ENCODE data around the gene TNRC18. TPM values are rescaled to one million over a fixed set of nuclear protein-coding genes. Genes with fewer than 3 reads are reported as not detected.

Gene TNRC18
- total and polyA plus RNA-seq, 9 of the 15 experiments (the other 6 are each of a cell fraction or from before 2014, with no cell fraction given), result 0.03 to 43.2 (median 18.0) TPM

DNA sequence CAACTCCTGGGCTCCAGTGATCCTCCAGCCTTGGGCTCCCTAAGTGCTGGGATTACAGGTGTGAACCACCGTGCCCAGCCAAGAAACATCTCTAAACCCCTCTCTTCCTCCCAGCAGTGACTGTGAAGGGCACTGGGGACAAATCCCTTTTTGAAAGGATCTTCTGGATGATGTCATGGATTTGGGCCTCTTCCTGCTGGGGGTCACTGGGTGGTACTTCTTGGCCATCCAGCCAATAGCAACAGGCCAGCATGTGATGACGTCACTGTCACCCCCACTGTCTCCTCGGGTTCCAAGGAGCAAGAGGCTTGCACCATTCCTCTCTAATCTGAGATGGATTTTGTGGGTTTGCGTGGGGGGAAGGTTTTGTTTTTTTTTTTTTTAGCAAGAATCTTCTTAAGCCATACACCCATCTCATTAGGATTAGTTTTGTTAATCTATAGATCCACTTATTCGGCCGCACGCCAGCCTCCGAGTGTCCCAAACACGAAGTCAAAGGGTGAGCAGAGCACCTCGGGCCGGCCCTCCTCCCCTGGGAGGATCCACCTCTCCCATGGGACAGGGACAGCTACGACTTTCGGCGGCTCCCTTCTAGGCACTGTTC is 29.4 kb upstream of the TNRC18 start (continued):
- TF ChIP-seq, protein P1, sequence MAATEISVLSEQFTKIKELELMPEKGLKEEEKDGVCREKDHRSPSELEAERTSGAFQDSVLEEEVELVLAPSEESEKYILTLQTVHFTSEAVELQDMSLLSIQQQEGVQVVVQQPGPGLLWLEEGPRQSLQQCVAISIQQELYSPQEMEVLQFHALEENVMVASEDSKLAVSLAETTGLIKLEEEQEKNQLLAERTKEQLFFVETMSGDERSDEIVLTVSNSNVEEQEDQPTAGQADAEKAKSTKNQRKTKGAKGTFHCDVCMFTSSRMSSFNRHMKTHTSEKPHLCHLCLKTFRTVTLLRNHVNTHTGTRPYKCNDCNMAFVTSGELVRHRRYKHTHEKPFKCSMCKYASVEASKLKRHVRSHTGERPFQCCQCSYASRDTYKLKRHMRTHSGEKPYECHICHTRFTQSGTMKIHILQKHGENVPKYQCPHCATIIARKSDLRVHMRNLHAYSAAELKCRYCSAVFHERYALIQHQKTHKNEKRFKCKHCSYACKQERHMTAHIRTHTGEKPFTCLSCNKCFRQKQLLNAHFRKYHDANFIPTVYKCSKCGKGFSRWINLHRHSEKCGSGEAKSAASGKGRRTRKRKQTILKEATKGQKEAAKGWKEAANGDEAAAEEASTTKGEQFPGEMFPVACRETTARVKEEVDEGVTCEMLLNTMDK (IDR thresholded peaks at IDR 0.05; ENCODE audit: borderline replicate concordance, insufficient read depth, low read depth, low read length, poor library complexity, severe bottlenecking), result no peak
- TF ChIP-seq, protein P2, sequence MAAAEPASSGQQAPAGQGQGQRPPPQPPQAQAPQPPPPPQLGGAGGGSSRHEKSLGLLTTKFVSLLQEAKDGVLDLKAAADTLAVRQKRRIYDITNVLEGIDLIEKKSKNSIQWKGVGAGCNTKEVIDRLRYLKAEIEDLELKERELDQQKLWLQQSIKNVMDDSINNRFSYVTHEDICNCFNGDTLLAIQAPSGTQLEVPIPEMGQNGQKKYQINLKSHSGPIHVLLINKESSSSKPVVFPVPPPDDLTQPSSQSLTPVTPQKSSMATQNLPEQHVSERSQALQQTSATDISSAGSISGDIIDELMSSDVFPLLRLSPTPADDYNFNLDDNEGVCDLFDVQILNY (CRISPR knock-in tag; IDR thresholded peaks at IDR 0.05), result no peak
- TF ChIP-seq ZC3H11A (IDR thresholded peaks at IDR 0.05; ENCODE audit: low read depth, low read length), result no peak
- TF ChIP-seq ATF1 (CRISPR knock-in tag; IDR thresholded peaks at IDR 0.05), result peak; percentile 63; the same call in 1 of the 2 replicates
- peak; percentile 99 for TF ChIP-seq ATF1 (tag; IDR thresholded peaks at IDR 0.05)
- peak; percentile 23; the same call in 1 of the 2 replicates for TF ChIP-seq SOX6 (IDR thresholded peaks at IDR 0.05)
- TF ChIP-seq PHF8 (IDR thresholded peaks at IDR 0.05; ENCODE audit: borderline replicate concordance, low read length), result no peak
- no peak for TF ChIP-seq XRCC3 (IDR thresholded peaks at IDR 0.05)
- TF ChIP-seq KLF6 (CRISPR knock-in tag; IDR thresholded peaks at IDR 0.05; ENCODE audit: borderline replicate concordance), result peak; percentile 42; the same call in 1 of the 2 replicates
- 0 out of 2 replicates have a peak, but pooled peaks have one; percentile 27 for TF ChIP-seq SP1 (CRISPR knock-in tag; IDR thresholded peaks at IDR 0.05)
- no peak for TF ChIP-seq ETS2 (tag; IDR thresholded peaks at IDR 0.05; ENCODE audit: borderline replicate concordance, poor library complexity, severe bottlenecking)
- TF ChIP-seq ELF4 (CRISPR knock-in tag; IDR thresholded peaks at IDR 0.05), result 0 out of 2 replicates have a peak, but pooled peaks have one; percentile 3
- TF ChIP-seq MED1 (CRISPR knock-in tag; IDR thresholded peaks at IDR 0.05; ENCODE audit: borderline replicate concordance), result no peak
- TF ChIP-seq BRF1 (IDR thresholded peaks at IDR 0.05; ENCODE audit: borderline replicate concordance, extremely low read depth, insufficient read length), result no peak
- TF ChIP-seq ZNF444 (CRISPR knock-in tag; IDR thresholded peaks at IDR 0.05), result no peak
- TF ChIP-seq, protein P3, sequence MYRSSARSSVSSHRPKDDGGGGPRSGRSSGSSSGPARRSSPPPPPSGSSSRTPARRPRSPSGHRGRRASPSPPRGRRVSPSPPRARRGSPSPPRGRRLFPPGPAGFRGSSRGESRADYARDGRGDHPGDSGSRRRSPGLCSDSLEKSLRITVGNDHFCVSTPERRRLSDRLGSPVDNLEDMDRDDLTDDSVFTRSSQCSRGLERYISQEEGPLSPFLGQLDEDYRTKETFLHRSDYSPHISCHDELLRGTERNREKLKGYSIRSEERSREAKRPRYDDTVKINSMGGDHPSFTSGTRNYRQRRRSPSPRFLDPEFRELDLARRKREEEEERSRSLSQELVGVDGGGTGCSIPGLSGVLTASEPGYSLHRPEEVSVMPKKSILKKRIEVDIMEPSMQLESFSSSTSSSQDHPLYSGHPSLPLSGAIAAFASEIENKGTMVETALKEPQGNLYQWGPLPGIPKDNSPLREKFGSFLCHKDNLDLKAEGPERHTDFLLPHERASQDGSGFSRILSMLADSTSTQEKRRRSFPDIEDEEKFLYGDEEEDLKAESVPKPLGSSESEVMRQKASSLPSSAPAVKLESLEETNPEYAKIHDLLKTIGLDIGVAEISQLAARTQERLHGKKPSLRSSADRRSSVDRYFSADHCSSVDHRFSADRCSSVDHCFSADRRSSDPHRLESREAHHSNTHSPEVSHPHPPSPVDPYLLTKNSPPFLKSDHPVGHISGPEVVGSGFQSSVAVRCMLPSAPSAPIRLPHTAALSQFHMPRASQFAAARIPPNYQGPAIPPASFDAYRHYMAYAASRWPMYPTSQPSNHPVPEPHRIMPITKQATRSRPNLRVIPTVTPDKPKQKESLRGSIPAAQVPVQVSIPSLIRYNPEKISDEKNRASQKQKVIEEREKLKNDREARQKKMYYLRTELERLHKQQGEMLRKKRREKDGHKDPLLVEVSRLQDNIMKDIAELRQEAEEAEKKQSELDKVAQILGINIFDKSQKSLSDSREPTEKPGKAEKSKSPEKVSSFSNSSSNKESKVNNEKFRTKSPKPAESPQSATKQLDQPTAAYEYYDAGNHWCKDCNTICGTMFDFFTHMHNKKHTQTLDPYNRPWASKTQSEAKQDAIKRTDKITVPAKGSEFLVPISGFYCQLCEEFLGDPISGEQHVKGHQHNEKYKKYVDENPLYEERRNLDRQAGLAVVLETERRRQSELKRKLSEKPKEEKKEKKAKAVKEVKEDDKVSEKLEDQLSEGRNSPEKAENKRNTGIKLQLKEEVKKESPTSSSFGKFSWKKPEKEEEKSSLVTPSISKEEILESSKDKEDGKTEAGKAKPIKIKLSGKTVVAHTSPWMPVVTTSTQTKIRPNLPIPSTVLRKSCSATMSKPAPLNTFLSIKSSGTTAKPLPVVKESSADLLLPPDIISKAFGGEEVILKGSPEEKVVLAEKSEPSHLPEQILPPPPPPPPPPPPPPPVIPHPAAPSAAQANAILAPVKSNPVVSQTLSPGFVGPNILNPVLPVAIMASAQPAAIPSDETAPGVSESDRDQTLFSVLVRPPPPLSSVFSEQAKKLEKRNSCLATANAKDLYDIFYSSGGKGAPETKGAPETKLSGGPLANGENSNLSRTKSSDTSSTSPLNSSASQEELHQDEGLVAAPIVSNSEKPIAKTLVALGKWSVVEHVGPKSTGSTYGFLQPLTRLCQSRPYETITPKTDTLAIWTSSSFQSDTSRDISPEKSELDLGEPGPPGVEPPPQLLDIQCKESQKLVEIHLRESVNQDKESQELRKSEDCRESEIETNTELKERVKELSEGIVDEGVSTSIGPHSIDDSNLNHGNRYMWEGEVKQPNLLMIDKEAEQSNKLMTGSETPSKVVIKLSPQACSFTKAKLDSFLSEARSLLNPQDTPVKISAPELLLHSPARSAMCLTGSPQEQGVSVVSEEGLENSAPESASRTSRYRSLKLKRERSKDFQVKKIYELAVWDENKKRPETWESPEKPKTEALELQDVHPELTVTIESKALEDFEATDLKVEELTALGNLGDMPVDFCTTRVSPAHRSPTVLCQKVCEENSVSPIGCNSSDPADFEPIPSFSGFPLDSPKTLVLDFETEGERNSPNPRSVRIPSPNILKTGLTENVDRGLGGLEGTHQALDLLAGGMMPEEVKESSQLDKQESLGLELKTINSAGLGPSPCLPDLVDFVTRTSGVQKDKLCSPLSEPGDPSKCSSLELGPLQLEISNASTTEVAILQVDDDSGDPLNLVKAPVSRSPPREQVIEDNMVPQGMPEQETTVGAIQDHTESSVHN (IDR thresholded peaks at IDR 0.05; ENCODE audit: borderline replicate concordance in 1 of 2, low read depth in 1 of 2), result no peak; a peak in 1 of 4 replicates
